B cell (primary cell): ENCODE results near the gene BFSP1. TPM values are rescaled to one million over a fixed set of nuclear protein-coding genes. Genes with fewer than 3 reads are reported as not detected.

Experiments
- ATAC-seq: fragments of 200-7000 bp; cut with Tn5 transposase; one replicate; pipeline ENCODE4 v1.10.0; 2021; ENCODE audit warnings: low read depth, mild to moderate bottlenecking, moderate number of reproducible peaks, moderate library complexity
- CTCF ChIA-PET: fragments of 350-600 bp; sonication (Branson Sonifier 250); formaldehyde crosslinking; loops from one replicate; lab custom pipeline; 2021; ENCODE audit warnings: antibody characterized with exemption, inconsistent platforms; lab: Charles Lee
- POLR2A ChIA-PET: fragments of 350-600 bp; sonication (Branson Sonifier 250); formaldehyde crosslinking; loops from one replicate; lab custom pipeline; 2021; ENCODE audit warnings: antibody characterized with exemption; lab: Charles Lee
- DNase-seq: peaks from one replicate; pipeline ENCODE4 v3.0.0; 2013
- H2AFZ ChIP-seq: 2 replicates; pipeline ENCODE4 v1.6.1; 2012; ENCODE audit warnings: mild to moderate bottlenecking, low read depth, low read length; ENCODE audit not compliant: insufficient read depth, poor library complexity, severe bottlenecking
- H3K27ac ChIP-seq, 2 donors: 1 replicate in 1 of 2; 2 replicates in 1 of 2; pipeline ENCODE4 v1.5.1; 2012 to 2013; ENCODE audit warnings: low read length in 2 of 2, mild to moderate bottlenecking in 2 of 2, moderate library complexity in 1 of 2
- H3K27me3 ChIP-seq, 4 experiments: fragments of 200-600 bp in 1 of 4; sonication (generic) in 1 of 4; replicated peaks in 1 of 4; 1 replicate in 2 of 4; 2 replicates in 2 of 4; pipeline versions ENCODE4 v1.6.1 to v1.7.0; 2013 to 2016; ENCODE audit warnings: low read length in 3 of 4, mild to moderate bottlenecking in 2 of 4, mixed read lengths in 1 of 4, moderate library complexity in 1 of 4; ENCODE audit not compliant: insufficient read depth in 4 of 4, control insufficient read depth in 3 of 4; ENCODE audit errors: control extremely low read depth in 1 of 4
- H3K36me3 ChIP-seq, 2 experiments: replicated peaks in 1 of 2; 1 replicate in 1 of 2; 2 replicates in 1 of 2; pipeline versions ENCODE4 v1.6.1 to v1.7.1; 2013; ENCODE audit warnings: low read length in 1 of 2; ENCODE audit not compliant: insufficient read depth in 2 of 2, control insufficient read depth in 1 of 2; ENCODE audit errors: control extremely low read depth in 1 of 2, extremely low read depth in 1 of 2
- H3K4me1 ChIP-seq, 2 donors: fragments of 200-600 bp in 1 of 2; sonication (generic) in 1 of 2; 1 replicate in 1 of 2; 2 replicates in 1 of 2; pipeline versions ENCODE4 v1.5.1 to v1.6.1; 2013 to 2017; ENCODE audit warnings: low read length in 2 of 2; ENCODE audit not compliant: control insufficient read depth in 2 of 2, insufficient read depth in 2 of 2
- H3K4me2 ChIP-seq: replicated peaks from 2 replicates; pipeline ENCODE3; 2012; ENCODE audit warnings: mild to moderate bottlenecking, low read depth, low read length; ENCODE audit not compliant: poor library complexity, severe bottlenecking
- H3K4me3 ChIP-seq, 5 experiments: fragments of 200-600 bp in 1 of 5; sonication (generic) in 1 of 5; 1 replicate in 3 of 5; 2 replicates in 2 of 5; pipeline versions ENCODE4 v1.5.1 to v1.7.0; 2011 to 2016; ENCODE audit warnings: low read length in 4 of 5, mild to moderate bottlenecking in 4 of 5, low read depth in 2 of 5, control low read depth in 1 of 5, moderate library complexity in 1 of 5; ENCODE audit not compliant: insufficient read depth in 1 of 5; ENCODE audit errors: control extremely low read depth in 1 of 5, extremely low read depth in 1 of 5
- H3K79me2 ChIP-seq: fragments of 200-600 bp; sonication (generic); one replicate; pipeline ENCODE4 v1.6.0; 2016; ENCODE audit warnings: low read length; ENCODE audit not compliant: control insufficient read depth, insufficient read depth
- H3K9ac ChIP-seq: fragments of 200-600 bp; sonication (generic); 2 replicates; pipeline ENCODE4 v1.6.1; 2017; ENCODE audit warnings: mild to moderate bottlenecking, low read length, moderate library complexity
- H3K9me3 ChIP-seq, 3 donors: one replicate each; pipeline versions ENCODE4 v1.6.1 to v1.7.1; 2013; ENCODE audit warnings: low read length in 2 of 3; ENCODE audit not compliant: control insufficient read depth in 2 of 3, insufficient read depth in 1 of 3; ENCODE audit errors: control extremely low read depth in 1 of 3
- H4K20me1 ChIP-seq: 2 replicates; pipeline ENCODE4 v1.6.0; 2012; ENCODE audit warnings: mild to moderate bottlenecking, low read length; ENCODE audit not compliant: insufficient read depth, control insufficient read depth, poor library complexity, severe bottlenecking
- H3K27ac Mint-ChIP-seq: one replicate; pipeline ENCODE4 v1.8.0; 2021; ENCODE audit warnings: mixed read lengths
- H3K27me3 Mint-ChIP-seq: one replicate; pipeline ENCODE4 v1.8.0; 2021; ENCODE audit warnings: mixed read lengths
- H3K4me1 Mint-ChIP-seq: one replicate; pipeline ENCODE4 v1.8.0; 2021; ENCODE audit warnings: mixed read lengths
- H3K4me3 Mint-ChIP-seq: one replicate; pipeline ENCODE4 v1.8.0; 2021; ENCODE audit warnings: mixed read lengths
- H3K9me3 Mint-ChIP-seq: one replicate; pipeline ENCODE4 v1.8.0; 2022; ENCODE audit warnings: mixed read lengths; ENCODE audit not compliant: insufficient read depth
- CTCF ChIP-seq: fragments of 200-600 bp; IDR thresholded peaks from one replicate; pipeline ENCODE4 v1.8.0; 2022; ENCODE audit warnings: antibody characterized with exemption, mild to moderate bottlenecking
- EZH2 ChIP-seq: IDR thresholded peaks from 2 replicates; pipeline ENCODE4 v1.6.1; 2012; ENCODE audit warnings: borderline replicate concordance, low read depth, mild to moderate bottlenecking, moderate library complexity, low read length; ENCODE audit not compliant: insufficient read depth, poor library complexity, severe bottlenecking
- intact Hi-C: fragments of 100-400 bp; cut with micrococcal nuclease; formaldehyde crosslinking; loops from one replicate; pipeline ENCODE4 v1.10.0; 2022
- polyA plus RNA-seq: library from polyadenylated mRNA; depleted of rRNA; stranded (reverse); fragments of >200 nt; gene quantifications from 2 replicates; pipeline ENCODE4 v1.2.3, GENCODE V29; 2012
- total RNA-seq, 2 donors: library from RNA; stranded (reverse); fragments of 120-200 nt in 1 of 2; gene quantifications; 1 replicate in 1 of 2; 2 replicates in 1 of 2; pipeline versions ENCODE4 v1.2.3 to v1.2.4, GENCODE V29; 2013 to 2022

The BFSP1 gene
- total and polyA plus RNA-seq, 2 donors (not counting 1 experiment from before 2014, with no cell fraction given): not detected

GRCh38 chr20:17529586-17529985, 1.6 kb downstream of the BFSP1 start:
- intact Hi-C loops: no loop called here
- H3K27me3 ChIP-seq: peaks cover 0 to 26% (median 23%) of the 10 kb centered on the region in 4 experiments
- no peak for DNase-seq
- peaks cover 6 to 14% of the 10 kb centered on the region in 2 donors for H3K4me1 ChIP-seq
- ChIA-PET CTCF (no interaction called here), POLR2A (no interaction called here)
- TF ChIP-seq CTCF (no peak), EZH2 (no peak)
- no peaks in the 10 kb centered on the region for H3K79me2 ChIP-seq
- H3K9me3 Mint-ChIP-seq: no peaks in the 10 kb centered on the region
- peaks cover 10% of the 10 kb centered on the region for H3K4me1 Mint-ChIP-seq
- no peak overlapping the region for H3K9ac ChIP-seq
- no peak for ATAC-seq
- no peaks in the 10 kb centered on the region for H3K9me3 ChIP-seq
- H2AFZ ChIP-seq: no peak overlapping the region
- H3K4me3 Mint-ChIP-seq: no peak overlapping the region
- H3K36me3 ChIP-seq: no peaks in the 10 kb centered on the region
- peaks cover 46% of the 10 kb centered on the region for H3K27me3 Mint-ChIP-seq
- no peak overlapping the region for H3K27ac Mint-ChIP-seq
- no peak overlapping the region for H3K4me2 ChIP-seq
- H3K4me3 ChIP-seq: no peak overlapping the region
- no peaks in the 10 kb centered on the region for H4K20me1 ChIP-seq
- H3K27ac ChIP-seq: no peak overlapping the region

- H3K27me3 ChIP-seq: peaks cover 0 to 15% (median 13%) of the 10 kb centered on the region in 4 experiments
- Mint-ChIP-seq H3K4me3 (no peak overlapping the region), H3K27ac (no peak overlapping the region), H3K27me3 (peaks cover 31% of the 10 kb centered on the region), H3K4me1 (peaks cover 4% of the 10 kb centered on the region), H3K9me3 (no peaks in the 10 kb centered on the region)
- DNase-seq: peak; percentile 26
- no peak overlapping the region for H3K4me3 ChIP-seq
- H4K20me1 ChIP-seq: no peaks in the 10 kb centered on the region
- H3K27ac ChIP-seq: no peak overlapping the region
- intact Hi-C loops: no loop called here
- ChIA-PET CTCF (no interaction called here), POLR2A (no interaction called here)
- peaks cover under 1 to 5% of the 10 kb centered on the region in 2 donors for H3K4me1 ChIP-seq
- H3K79me2 ChIP-seq: no peaks in the 10 kb centered on the region
- no peaks in the 10 kb centered on the region for H3K9me3 ChIP-seq
- peak; percentile 31 for ATAC-seq
- H3K36me3 ChIP-seq: no peaks in the 10 kb centered on the region
- no peak for TF ChIP-seq CTCF
- TF ChIP-seq EZH2: no peak
- H3K4me2 ChIP-seq: no peak overlapping the region
- no peak overlapping the region for H2AFZ ChIP-seq
- H3K9ac ChIP-seq: no peak overlapping the region
Observed at GRCh38 chr20:17525650-17526049, 5.5 kb downstream of the BFSP1 start.
